Activated CD4-positive, CD25-positive, alpha-beta regulatory T cell treated with anti-CD3 and anti-CD28 coated beads, Interleukin-2, amount 50 U/mL, for 16 hours (primary cell): ENCODE measurements around the gene NCF2.

Source experiments
- DNase-seq: peaks from one replicate; pipeline ENCODE4 v3.0.0-alpha.2; 2020; ENCODE audit warnings: low read depth, low spot score

Gene NCF2

DNA sequence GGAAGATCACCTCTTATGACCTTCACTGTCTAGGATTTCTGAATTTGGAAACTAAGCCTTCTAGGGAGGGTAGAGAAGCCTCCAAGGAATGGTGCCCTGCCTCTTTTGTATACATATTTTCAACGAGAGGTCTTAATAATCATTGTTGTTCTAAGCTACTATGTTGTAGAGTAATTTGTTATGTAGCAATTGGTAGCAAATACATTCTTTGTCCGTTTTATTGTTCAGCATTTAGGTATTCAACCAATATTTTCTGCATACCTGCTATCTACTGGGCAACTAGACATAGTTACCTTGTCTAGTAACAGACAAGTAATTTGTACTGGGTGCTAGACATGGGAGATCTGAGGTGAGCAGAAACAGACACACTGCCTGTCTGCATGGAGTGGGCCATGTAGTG lies 20.8 kb upstream of the NCF2 start:
- no peak for DNase-seq

DNA sequence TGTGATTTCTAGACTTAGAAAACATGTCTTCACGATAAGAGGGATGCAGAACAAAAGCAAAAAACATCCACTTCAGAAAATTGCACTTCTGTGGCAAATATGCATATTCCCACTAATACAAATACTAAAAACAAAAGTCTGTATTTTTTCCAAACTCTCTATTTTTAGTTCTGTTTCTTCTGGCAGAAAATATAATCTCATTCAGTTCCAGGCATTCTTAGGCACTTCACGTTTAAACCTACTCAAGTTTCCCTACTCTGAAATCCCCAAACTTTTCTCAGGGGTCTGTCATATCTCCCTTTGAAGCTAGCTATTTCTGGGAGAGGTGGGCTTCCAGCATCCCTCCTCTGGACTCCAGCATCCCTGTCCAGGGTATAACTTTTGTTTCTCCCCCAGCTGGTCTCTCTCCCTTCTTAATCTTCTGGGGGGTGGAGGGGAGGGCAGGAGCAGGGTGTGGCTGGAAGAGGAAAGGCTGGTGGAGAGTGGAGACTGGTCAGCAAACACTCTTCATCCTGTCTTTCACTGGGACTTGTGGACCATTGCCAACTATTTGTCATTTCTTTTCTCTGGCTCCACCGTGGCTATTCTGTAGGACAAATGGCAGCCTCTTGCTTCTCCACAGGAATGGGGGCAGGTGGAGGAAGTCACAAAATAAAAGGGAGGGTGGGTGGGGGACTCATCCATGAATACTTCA lies 19.6 kb upstream of the NCF2 start:
- DNase-seq: no peak

DNA sequence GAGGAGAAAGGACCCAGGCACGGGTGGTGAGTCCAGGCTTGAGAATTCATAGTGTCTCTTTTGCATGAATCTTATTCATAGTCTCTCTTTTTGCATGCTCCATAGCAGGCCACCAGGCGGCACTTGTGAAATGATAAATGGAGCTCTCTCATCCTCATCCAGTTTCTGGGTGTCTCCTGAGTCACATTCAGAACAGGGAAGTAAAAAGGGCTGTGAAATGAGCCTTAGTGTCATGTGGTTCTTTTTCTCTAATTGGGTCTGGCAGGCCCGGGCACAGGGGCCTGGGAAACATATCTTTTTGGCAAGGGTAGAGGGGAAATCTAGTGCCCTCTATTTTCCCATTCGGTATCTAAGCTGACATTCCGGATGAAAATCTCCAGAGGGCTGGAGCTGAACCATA lies 19.1 kb upstream of the NCF2 start:
- no peak for DNase-seq

DNA sequence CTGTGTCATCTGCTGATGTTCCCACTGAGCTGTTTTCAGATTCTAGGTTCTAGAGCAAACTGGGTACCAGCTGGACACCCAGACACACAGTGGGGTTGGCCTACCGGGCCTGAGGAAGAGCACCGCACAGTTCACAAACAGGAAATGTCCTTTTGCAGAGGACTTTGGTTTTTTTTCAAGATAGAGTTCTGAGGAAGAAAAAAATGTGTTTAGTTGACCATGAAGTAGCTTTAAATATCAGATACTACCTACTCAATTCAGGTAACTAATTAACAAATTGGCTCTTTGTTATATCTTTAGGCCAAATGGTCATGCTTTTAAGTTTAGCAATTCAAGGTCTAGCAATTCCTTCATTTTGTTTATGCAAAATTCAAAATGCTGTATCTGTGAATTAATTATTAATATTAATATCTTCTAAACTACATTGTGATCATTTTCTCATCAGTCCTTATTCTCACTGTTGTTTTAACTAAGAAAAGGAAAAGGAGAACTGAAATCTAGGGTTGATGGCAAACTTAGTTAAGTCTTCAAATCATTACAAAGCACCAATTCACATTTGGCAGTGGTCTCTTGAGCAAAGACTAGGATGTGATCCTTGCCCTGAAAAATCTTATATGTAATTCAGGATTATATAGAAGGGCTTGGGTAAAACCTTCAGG lies 17.2 kb upstream of the NCF2 start:
- DNase-seq: no peak

DNA sequence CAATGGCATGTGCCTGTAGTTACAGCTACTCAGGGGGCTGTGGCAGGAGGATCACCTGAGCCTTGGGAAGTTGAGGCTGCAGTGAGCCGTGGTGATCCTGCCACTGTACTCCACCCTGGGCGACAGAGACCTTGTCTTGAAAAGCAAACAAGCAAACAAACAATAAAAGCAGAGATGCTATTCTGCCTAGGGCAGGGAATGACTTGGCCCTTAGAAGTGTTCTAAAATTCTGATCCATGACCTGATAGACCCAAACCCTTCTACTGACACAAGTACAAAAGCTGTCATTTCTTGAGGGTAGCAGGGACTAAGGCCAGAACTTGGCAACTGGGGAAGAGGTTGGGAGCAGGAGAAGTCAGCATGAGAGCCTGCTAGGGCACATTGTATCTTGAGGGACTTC lies 15.6 kb upstream of the NCF2 start:
- DNase-seq: no peak

DNA sequence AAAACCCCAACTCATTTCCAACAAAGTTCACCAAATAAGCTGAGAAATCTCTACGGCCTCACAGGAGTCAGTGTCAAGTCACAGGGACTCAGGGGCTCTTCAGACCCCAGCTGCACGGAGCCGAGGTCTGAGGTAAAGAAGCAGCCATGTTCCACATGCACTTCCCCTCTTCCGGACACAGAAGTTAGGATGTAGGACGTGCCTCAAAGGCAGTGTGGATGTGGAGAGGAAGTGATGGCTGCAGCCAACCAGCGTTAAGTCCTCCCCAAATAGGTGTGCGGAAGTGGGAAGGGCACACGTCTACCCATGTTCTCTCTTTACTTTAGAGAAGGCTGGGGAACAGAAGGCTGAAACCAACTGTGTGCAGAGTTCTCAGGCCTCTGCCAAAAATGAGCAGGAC lies 14.6 kb upstream of the NCF2 start:
- no peak for DNase-seq

DNA sequence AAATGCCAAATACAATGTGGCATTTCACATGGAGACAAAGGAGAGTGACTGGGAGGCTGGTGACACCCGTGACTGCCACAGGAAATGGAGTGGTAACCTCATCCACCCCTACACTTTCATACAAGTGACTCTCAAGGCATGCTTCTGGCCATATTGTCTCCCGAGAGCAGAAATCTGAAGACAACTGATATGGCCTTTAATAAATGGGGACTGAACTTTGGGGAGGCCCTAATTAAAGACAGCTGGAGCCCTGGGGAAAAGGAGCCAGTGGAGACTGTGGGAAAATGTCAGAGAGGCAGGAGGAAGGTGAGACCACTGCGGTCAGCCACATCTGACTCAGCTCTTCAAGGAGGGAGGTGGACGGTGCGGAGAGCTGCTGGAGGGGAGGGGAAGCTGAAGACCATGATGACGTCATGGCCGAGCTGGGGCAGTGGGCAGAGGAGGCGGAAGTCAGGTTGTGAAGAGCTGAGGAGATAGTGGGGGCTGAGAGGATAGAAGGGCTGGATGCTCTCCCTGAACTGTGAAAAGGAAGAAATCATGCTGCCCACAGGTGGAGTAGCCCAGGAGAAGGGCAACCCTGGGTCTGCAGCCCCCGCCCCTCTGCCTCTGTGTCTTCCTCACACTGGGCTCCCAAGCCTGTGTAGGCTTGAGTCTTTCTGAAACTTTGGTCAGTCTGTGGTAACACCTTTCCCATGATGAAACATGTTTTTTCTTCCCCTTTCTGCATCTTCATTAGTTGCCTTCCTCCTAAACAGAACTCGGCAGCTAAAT lies 14.0 kb upstream of the NCF2 start:
- no peak for DNase-seq

DNA sequence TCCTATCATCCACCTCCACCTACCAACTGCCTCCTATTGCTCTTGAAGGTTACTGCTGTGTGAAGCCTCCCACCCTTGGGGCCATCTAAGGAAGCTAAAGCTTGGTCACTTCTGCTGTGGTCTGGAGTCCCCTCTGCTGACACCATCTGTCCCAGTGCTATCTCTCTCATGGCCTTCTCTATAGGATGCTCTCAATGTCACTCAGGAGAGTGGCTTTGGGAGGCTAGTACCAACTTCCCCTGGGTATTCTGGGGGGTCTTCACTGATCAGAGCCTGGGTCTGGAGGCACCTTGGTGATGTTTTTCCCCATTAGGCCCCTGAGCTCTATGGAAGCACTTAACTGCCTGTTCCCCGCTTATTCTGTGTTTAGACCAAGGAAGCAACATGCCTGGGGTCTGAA lies 12.3 kb upstream of the NCF2 start:
- DNase-seq: no peak

DNA sequence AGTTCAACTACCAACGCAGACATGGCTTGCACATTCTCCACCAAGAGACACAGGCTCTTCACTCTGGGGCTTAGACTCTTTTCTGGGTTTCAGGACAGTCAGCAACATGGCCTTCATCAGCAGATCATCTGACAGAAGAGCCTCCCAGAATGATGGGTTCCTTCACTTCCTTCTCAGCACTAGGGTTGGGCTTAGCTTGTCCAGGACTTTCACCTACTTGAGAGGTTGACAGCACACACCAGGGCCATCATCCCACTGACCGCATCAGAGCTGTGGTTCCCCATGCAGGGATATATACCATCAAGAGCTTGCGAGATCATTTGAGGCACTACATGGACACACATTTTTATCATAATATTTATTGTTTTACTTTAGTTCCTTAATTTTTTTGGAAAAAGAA lies 10.4 kb upstream of the NCF2 start:
- no peak for DNase-seq

DNA sequence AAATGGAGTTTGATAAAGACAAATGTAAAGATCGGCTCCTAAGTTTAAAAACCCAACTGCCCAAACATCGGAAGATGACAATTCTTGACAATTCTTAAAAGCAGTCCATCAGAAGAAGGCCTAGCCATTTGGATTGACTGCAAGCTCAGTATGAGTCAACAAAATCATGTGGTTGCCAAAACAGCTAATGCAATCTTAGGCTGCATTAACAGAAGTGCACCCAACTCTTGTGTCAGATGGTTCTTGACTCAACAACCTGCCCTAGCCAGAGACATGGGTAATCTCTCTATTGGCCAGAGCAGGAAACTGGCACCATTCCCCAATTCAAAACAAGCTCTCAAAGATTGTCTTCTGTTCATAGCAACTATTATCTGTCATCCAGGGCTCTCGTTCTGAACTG lies 9.9 kb upstream of the NCF2 start:
- DNase-seq: no peak

DNA sequence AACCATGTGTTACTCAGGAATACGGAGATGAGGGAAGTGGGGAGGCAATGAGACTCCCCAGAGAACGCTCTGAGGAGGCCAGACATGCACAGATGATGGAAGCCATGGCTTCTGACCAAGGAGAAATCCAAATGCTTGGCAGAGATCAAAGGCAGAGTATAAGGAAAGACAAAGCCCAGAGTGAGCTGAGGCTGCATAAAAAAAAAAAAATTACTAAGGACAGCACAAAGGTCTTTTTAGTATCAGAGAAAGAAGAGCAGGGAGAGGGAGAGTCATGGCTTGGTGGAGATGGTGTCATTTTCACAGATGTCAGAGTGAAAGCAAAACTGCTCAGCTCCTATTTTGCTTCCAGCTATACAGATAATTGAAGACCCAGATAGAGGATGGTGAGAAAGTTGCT lies 8.1 kb upstream of the NCF2 start:
- no peak for DNase-seq

DNA sequence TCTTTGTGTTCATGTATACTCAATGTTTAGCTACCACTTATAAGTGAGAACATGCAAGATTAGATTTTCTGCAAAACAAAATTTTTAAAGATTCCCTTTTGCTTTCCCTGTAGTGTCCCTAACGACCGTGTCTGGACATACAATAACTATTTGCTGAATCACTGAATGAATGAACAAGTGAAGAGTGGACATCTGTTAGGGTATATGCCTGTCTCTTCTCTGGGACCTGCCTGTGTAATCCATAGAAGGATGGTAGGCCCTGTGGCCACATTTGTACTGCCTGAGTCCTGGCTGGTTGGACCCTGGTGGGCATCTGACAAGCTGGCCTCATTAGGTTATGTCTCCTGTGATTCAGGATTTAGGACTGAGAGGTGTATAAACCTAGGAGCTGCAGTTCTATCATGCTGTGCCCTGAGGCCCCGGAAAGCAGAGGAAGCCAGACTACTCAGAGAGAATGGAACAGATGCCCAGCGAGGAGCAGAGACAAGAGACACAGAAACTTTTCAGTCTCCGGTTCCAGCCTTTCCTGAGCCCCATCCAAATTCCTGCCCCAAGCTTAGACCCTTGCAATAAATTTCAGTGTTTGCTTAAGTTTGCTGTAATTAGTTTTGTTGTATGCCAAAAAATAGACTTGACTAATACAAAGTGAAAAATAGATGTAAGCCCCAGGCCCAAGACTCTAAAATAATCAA lies 7.5 kb upstream of the NCF2 start:
- DNase-seq: no peak

DNA sequence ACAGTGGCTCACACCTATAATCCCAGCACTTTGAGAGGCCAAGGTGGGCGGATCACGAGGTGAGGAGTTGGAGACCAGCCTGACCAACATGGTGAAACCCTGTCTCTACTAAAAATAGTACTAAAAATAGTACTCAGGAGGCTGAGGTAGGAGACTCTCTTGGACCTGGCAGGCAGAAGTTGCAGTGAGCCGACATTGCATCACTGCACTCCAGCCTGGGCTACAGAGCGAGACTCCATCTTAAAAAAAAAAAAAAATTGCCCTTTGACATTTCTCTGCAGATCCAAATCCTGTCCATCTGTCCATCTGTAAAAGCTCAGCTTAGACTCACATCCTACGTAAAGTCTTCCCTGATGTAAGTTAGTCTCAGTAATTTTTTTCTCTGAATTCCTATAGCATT lies 6.2 kb upstream of the NCF2 start:
- no peak for DNase-seq

DNA sequence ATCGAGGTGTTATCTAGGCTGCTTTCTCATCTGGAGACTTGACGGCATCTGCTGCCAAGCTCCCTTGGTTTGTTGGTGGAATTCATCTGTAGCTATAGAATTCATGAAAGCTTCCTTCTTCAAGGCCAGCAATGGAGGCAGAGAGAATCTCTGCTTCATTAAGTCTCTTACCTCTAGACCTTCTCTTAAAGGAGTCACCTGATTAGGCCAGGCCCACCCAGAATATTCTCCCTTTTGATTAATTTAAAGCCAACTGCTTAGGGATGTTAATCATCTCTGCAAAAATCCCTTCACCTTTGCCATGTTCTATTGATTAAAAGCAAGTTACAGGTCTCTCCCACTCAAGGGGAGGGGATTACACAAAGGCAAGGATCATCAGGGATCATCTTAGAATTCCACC lies 5.3 kb upstream of the NCF2 start:
- no peak for DNase-seq

DNA sequence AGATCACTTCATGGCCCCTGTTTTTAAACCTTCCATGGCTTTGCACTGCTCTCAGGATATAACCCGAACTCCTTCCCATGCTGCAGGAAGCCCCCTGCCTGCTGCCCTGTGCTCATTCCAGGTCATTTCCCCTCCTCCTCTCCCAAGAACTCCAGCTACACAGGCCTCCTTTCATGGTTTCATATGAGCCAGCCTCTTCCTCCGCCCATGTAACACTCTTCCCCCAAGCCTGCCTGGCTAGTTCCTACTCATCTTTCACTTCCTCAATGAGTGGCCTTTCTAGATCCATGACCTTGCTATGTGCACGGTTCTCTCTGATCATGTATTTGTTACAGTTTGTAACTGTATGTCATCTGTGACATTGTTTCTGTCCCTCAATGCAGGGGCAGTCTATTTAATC lies 3.1 kb upstream of the NCF2 start:
- DNase-seq: no peak

DNA sequence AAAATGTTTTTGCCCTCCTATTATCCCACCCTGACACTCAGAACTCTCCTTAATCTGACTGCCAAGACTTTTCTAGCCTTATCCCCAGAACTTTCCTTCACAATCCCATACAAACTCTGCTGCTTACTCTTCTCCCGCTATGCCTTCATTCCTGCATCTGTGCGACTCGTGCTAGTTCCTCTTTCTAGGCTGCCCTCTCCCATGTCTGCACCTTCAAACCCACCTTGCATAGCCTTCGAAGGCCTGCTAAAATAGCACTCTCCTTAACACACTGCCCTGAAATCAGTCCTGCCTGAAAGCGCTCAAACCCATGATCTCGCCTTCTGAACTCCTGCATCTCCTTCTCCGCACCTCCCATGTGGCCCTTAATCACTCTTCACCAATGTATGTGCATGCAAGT lies 2.5 kb upstream of the NCF2 start:
- no peak for DNase-seq

DNA sequence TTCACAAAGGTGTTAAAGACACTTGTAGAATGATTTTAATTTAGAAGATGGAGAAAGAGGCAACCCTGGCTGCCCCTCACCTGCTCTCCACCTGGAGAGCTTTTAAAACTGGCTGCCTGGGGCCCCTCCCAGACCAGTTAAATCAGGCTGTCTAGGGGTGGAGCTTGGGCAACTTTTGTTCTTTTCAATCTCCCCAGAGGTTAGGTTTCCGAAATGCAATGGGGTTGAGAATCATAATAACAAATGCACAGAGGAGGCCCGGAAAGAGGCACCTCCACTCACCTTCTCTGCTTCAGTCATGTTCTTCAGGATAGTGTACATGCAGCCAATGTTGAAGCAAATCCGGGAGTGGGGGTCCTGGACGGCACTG lies 400 bp downstream of the NCF2 start:
- DNase-seq: no peak

DNA sequence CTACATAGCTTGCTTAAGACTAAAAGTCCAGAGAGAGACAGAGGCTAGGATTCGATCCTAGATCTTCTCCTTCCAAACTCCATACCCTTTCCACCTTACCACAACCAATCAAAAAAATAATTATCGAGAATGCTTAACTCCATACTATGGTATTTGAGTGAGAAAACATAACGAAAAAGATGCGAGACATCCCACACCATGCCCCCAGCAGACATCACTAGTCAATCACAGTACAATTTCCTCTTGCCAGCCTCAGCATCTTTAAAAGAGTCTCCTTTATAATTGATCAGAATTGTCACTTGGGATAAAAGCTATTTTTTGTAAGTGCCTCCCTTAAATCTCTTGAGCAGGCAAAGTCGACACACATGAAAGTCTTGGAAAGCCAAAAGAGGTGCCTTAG lies 875 bp downstream of the NCF2 start:
- DNase-seq: no peak

DNA sequence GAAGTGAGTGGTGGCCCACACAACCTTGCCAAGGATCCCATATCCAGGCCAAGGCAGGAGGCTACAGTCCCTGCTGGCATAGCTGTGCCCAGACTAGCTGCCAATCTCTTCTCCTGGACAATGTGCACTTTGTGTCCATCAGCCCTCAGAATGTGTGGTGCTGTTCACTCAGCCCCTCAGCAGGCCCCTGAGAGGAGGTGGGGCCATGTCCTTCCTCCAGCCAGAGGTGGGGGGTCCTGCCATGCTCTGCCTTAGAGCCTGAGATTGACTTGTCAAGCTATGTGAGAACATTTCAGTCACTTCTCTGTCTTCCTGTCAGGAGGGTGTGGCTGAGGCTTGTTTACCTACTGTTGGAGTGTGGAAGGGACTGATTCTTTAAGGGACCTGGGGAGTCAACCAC lies 1.4 kb downstream of the NCF2 start:
- DNase-seq: no peak

DNA sequence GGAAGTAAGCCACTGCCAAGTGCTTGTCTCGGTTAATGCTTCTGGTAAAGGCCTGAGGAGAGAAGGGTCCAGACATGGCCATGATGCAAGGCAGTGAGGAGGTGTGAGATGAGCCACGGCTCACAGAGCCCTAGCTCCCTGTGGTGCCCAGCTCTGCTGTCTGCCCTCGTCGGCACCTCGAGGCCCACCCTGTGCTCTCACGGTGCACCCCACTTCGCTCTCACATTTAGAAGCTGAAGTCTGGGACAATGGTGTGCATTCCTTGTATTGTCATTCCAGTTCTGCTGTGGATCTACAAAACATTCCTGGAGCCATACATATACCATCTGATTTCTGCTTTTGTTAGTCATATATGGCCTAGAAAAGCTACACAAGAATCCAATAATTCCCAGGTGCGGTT lies 3.3 kb downstream of the NCF2 start:
- DNase-seq: no peak

DNA sequence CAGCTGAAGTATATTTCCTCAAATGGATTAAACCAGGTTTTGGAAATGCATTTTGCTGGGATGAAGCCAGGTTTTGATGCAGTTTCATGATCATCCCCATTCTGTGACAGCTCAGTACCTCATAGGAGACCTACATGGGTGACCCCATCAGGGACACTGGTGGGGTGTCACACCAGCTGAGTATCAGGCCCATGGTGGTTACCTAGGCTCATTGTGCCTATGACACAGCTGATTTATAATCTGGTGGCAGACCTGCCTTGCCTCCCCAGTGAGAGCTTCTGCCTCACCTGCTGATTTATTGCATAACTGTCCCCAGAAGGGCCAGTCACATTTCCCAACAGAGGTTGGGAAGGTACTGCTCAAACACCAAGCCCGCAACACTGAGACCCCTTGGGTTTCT lies 3.8 kb downstream of the NCF2 start:
- DNase-seq: no peak

DNA sequence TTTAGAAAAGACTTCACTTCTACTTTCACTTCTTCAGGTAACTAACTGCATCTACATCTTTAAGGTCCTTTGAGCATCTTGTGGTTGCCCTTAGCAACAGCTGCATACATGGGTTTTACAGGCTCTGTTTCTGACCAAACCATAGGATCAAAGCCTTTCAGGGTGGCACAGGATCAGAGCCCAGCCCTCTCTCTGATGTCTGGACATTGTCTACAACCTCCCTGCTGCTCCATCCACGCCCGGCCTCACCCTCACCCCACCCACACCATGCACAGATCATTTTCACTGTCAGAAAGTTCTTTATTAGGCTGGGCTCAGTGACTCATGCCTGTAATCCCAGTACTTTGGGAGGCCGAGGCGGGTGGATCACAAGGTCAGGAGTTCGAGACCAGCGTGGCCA lies 5.2 kb downstream of the NCF2 start:
- no peak for DNase-seq

DNA sequence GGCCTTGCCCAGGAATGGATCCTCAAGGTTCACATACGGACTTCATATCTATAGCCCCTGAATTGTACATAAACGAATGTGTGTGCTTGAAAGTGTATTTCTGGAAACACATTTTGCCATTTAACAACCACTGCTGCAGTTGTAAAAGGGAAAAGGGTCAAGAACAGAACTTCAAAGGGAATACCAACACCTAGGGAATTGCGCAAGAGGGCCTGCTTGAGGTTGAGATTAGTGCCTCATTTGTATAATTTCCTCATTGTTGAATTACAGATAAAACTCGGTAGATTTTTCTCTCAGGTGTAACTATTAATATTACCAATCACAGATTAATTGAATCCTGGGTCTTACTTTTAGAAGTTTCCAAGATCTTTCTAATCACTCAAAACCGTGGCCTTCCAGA lies 6.1 kb downstream of the NCF2 start:
- no peak for DNase-seq
